D721Med (cell line): ENCODE results near the gene SLC25A51.

Experiments
- DNase-seq: peaks from one replicate; pipeline ENCODE4 v3.0.0; 2011; ENCODE audit warnings: low spot score; ENCODE audit not compliant: insufficient read length
- FAIRE-seq: peaks from 2 replicates; lab custom pipeline; 2011; peaks lifted over from hg19 to GRCh38; lab: Jason Lieb, UNC
- CTCF ChIP-seq: IDR thresholded peaks from 2 replicates; pipeline ENCODE4 v1.5.1; 2012; ENCODE audit warnings: mild to moderate bottlenecking, control low read depth; ENCODE audit not compliant: insufficient read depth; ENCODE audit errors: missing control alignments

Gene SLC25A51

GRCh38 chr9:37856551-37856950 is 47.4 kb downstream of the SLC25A51 start:
- no peak for TF ChIP-seq CTCF
- DNase-seq (no peak), FAIRE-seq (no peak)

- no peak for FAIRE-seq
- no peak for DNase-seq
- TF ChIP-seq CTCF: no peak
Observed at GRCh38 chr9:37852222-37852621, 51.7 kb downstream of the SLC25A51 start.

GRCh38 chr9:37840560-37841194 is 63.2 kb downstream of the SLC25A51 start:
- FAIRE-seq (no peak), DNase-seq (no peak)
- TF ChIP-seq CTCF: no peak

GRCh38 chr9:37839496-37840461 is 64.1 kb downstream of the SLC25A51 start:
- DNase-seq (no peak), FAIRE-seq (no peak)

More at GRCh38 chr9:37839496-37840461, 64.1 kb downstream of the SLC25A51 start:
- no peak for TF ChIP-seq CTCF
